GM12874 (cell line): ENCODE measurements around the gene PTP4A2.

Experiments used
- CTCF ChIP-seq: IDR thresholded peaks from 2 replicates; pipeline ENCODE4 v1.5.1; 2011; ENCODE audit warnings: low read depth, mild to moderate bottlenecking, control low read depth, low read length, moderate library complexity; ENCODE audit not compliant: insufficient read depth

PTP4A2 gene

GRCh38 chr1:31885851-31886250 is 52.3 kb downstream of the PTP4A2 start:
- no peak for TF ChIP-seq CTCF

GRCh38 chr1:31883357-31883942 is 54.7 kb downstream of the PTP4A2 start:
- TF ChIP-seq CTCF: no peak

- no peak for TF ChIP-seq CTCF
These were observed 56.5 kb downstream of the PTP4A2 start for GRCh38 chr1:31881688-31882000.

GRCh38 chr1:31880957-31881687 is 57.0 kb downstream of the PTP4A2 start:
- no peak for TF ChIP-seq CTCF

GRCh38 chr1:31879981-31880608 is 58.1 kb downstream of the PTP4A2 start:
- TF ChIP-seq CTCF: no peak

GRCh38 chr1:31878058-31878457 is 60.1 kb downstream of the PTP4A2 start:
- TF ChIP-seq CTCF: no peak

- TF ChIP-seq CTCF: no peak
These were observed 60.6 kb downstream of the PTP4A2 start for GRCh38 chr1:31877544-31877943.
